IMR-90 (cell line): ENCODE data around the gene RAI14. TPM values are rescaled to one million over a fixed set of nuclear protein-coding genes. Genes with fewer than 3 reads are reported as not detected.

Experiments
- ATAC-seq: fragments of 200-7000 bp; cut with Tn5 transposase; 2 replicates; pipeline ENCODE4 v1.9.1; 2020; ENCODE audit warnings: low read depth, mild to moderate bottlenecking, moderate library complexity
- BruUV-seq: library from RNA; stranded (reverse); fragments of 400-500 nt; replicated peaks from 2 replicates; lab custom pipeline; 2021; lab: Mats Ljungman, UMichigan
- CTCF ChIA-PET: fragments of 300-600 bp; formaldehyde crosslinking; extraction: SDS; loops from one replicate; lab custom pipeline; 2021; ENCODE audit warnings: antibody characterized with exemption; lab: Yijun Ruan, JAX
- POLR2A ChIA-PET: fragments of 300-600 bp; sonication (Branson Sonifier 250); formaldehyde crosslinking; loops from one replicate; lab custom pipeline; 2022; ENCODE audit warnings: antibody characterized with exemption; ENCODE audit not compliant: unreplicated experiment; lab: Charles Lee
- DNase-seq: peaks from one replicate; pipeline ENCODE4 v3.0.0; 2013
- H2AFZ ChIP-seq: replicated peaks from 2 replicates; pipeline ENCODE3; 2013; ENCODE audit warnings: low read length, mild to moderate bottlenecking; ENCODE audit not compliant: poor library complexity
- H2AK5ac ChIP-seq: 2 replicates; pipeline ENCODE4 v1.6.1; 2013; ENCODE audit warnings: low read depth, low read length, inconsistent platforms
- H2AK9ac ChIP-seq: replicated peaks from 2 replicates; pipeline ENCODE3; 2013; ENCODE audit warnings: mild to moderate bottlenecking, low read depth, low read length, moderate library complexity; ENCODE audit not compliant: poor library complexity
- H2BK120ac ChIP-seq: 2 replicates; pipeline ENCODE4 v1.6.1; 2013; ENCODE audit warnings: low read depth, low read length, inconsistent platforms
- H2BK15ac ChIP-seq: 3 replicates; pipeline ENCODE4 v1.6.1; 2013; ENCODE audit warnings: low read depth, low read length, inconsistent platforms
- H2BK20ac ChIP-seq: 2 replicates; pipeline ENCODE4 v1.6.1; 2013; ENCODE audit warnings: low read depth, mild to moderate bottlenecking, inconsistent platforms, low read length, moderate library complexity
- H2BK5ac ChIP-seq: 2 replicates; pipeline ENCODE4 v1.6.1; 2013; ENCODE audit warnings: mild to moderate bottlenecking, low read depth, low read length, inconsistent platforms; ENCODE audit not compliant: poor library complexity, severe bottlenecking
- H3K14ac ChIP-seq: replicated peaks from 2 replicates; pipeline ENCODE4 v1.6.1; 2013; ENCODE audit warnings: low read depth, low read length, inconsistent platforms
- H3K18ac ChIP-seq: 2 replicates; pipeline ENCODE4 v1.6.1; 2013; ENCODE audit warnings: low read depth, low read length, control low read depth
- H3K23ac ChIP-seq: 2 replicates; pipeline ENCODE4 v1.6.1; 2013; ENCODE audit warnings: low read depth, low read length, inconsistent platforms
- H3K27ac ChIP-seq: 2 replicates; pipeline ENCODE4 v1.5.1; 2013; ENCODE audit warnings: mild to moderate bottlenecking, control low read depth, low read length; ENCODE audit not compliant: insufficient read depth
- H3K27me3 ChIP-seq: 2 replicates; pipeline ENCODE4 v1.6.1; 2013; ENCODE audit warnings: low read length; ENCODE audit not compliant: control insufficient read depth, insufficient read depth
- H3K36me3 ChIP-seq: 2 replicates; pipeline ENCODE4 v1.6.1; 2013; ENCODE audit warnings: low read length, mixed read lengths; ENCODE audit not compliant: control insufficient read depth, insufficient read depth
- H3K4ac ChIP-seq: 2 replicates; pipeline ENCODE4 v1.6.1; 2013; ENCODE audit warnings: low read depth, low read length, inconsistent platforms
- H3K4me1 ChIP-seq: 2 replicates; pipeline ENCODE4 v1.6.1; 2013; ENCODE audit warnings: low read length, mixed read lengths; ENCODE audit not compliant: control insufficient read depth, insufficient read depth
- H3K4me2 ChIP-seq: 2 replicates; pipeline ENCODE4 v1.6.1; 2013; ENCODE audit warnings: low read depth, mild to moderate bottlenecking, control low read depth, low read length, moderate library complexity
- H3K4me3 ChIP-seq: 2 replicates; pipeline ENCODE4 v1.5.1; 2013; ENCODE audit warnings: low read depth, mild to moderate bottlenecking, control low read depth, low read length, moderate library complexity; ENCODE audit not compliant: insufficient read depth
- H3K56ac ChIP-seq: 2 replicates; pipeline ENCODE4 v1.6.1; 2013; ENCODE audit warnings: low read length, inconsistent platforms; ENCODE audit not compliant: insufficient read depth; ENCODE audit errors: extremely low read depth
- H3K79me1 ChIP-seq, 2 experiments: 2 replicates each; pipeline ENCODE4 v1.6.1; 2013; ENCODE audit warnings: low read length in 2 of 2, inconsistent platforms in 1 of 2, low read depth in 1 of 2
- H3K9ac ChIP-seq: 2 replicates; pipeline ENCODE4 v1.6.1; 2013; ENCODE audit warnings: low read depth, low read length, control low read depth
- H3K9me1 ChIP-seq: 2 replicates; pipeline ENCODE4 v1.6.1; 2013; ENCODE audit warnings: low read length, inconsistent platforms; ENCODE audit not compliant: insufficient read depth
- H3K9me3 ChIP-seq: 2 replicates; pipeline ENCODE4 v1.6.1; 2013; ENCODE audit warnings: low read length; ENCODE audit not compliant: control insufficient read depth, insufficient read depth
- H4K20me1 ChIP-seq: 2 replicates; pipeline ENCODE4 v1.6.1; 2013; ENCODE audit warnings: low read length, inconsistent platforms; ENCODE audit not compliant: insufficient read depth
- H4K5ac ChIP-seq: 2 replicates; pipeline ENCODE4 v1.6.1; 2013; ENCODE audit warnings: mild to moderate bottlenecking, low read depth, low read length, control low read depth
- H4K8ac ChIP-seq, 2 experiments: 2 replicates each; pipeline ENCODE4 v1.6.1; 2013; ENCODE audit warnings: low read depth in 2 of 2, low read length in 2 of 2, control low read depth in 1 of 2, inconsistent platforms in 1 of 2
- H4K91ac ChIP-seq: 2 replicates; pipeline ENCODE4 v1.6.1; 2013; ENCODE audit warnings: low read depth, low read length, inconsistent platforms; ENCODE audit not compliant: insufficient read depth
- BHLHE40 ChIP-seq: fragments of 150-350 bp; IDR thresholded peaks from 2 replicates; pipeline ENCODE4 v1.6.1; 2016; ENCODE audit warnings: mild to moderate bottlenecking, low read depth, low read length
- CEBPB ChIP-seq: IDR thresholded peaks from 2 replicates; pipeline ENCODE4 v1.6.1; 2012; ENCODE audit warnings: low read depth, low read length, improper control_type of control experiment
- CHD1 ChIP-seq: IDR thresholded peaks from 2 replicates; pipeline ENCODE4 v1.6.1; 2012; ENCODE audit warnings: low read depth, low read length, improper control_type of control experiment
- CTCF ChIP-seq: conservative IDR thresholded peaks from 2 replicates; pipeline ENCODE4 v1.5.1; 2012; ENCODE audit warnings: mild to moderate bottlenecking, low read depth, low read length, improper control_type of control experiment
- ELK1 ChIP-seq: fragments of 150-350 bp; IDR thresholded peaks from 2 replicates; pipeline ENCODE4 v1.6.1; 2016; ENCODE audit warnings: low read depth, mild to moderate bottlenecking, low read length, moderate library complexity, borderline replicate concordance
- FOS ChIP-seq: fragments of 150-350 bp; IDR thresholded peaks from 2 replicates; pipeline ENCODE4 v1.6.1; 2016; ENCODE audit warnings: low read depth, low read length
- MAFK ChIP-seq: IDR thresholded peaks from 2 replicates; pipeline ENCODE4 v1.6.1; 2012; ENCODE audit warnings: low read depth, low read length, improper control_type of control experiment
- MAZ ChIP-seq: IDR thresholded peaks from 2 replicates; pipeline ENCODE4 v1.6.1; 2012; ENCODE audit warnings: low read depth, mild to moderate bottlenecking, low read length, improper control_type of control experiment, moderate library complexity, borderline replicate concordance
- MXI1 ChIP-seq: IDR thresholded peaks from 2 replicates; pipeline ENCODE4 v1.6.1; 2012; ENCODE audit warnings: low read depth, mild to moderate bottlenecking, low read length, moderate library complexity, borderline replicate concordance
- NFE2L2 ChIP-seq: fragments of 150-350 bp; IDR thresholded peaks from 2 replicates; pipeline ENCODE4 v1.6.1; 2016; ENCODE audit warnings: low read depth, mild to moderate bottlenecking, low read length
- POLR2A ChIP-seq: IDR thresholded peaks from 2 replicates; pipeline ENCODE4 v1.6.1; 2012; ENCODE audit warnings: mild to moderate bottlenecking, low read depth, low read length
- RAD21 ChIP-seq: IDR thresholded peaks from 2 replicates; pipeline ENCODE4 v1.6.1; 2012; ENCODE audit warnings: low read length, improper control_type of control experiment
- RCOR1 ChIP-seq: IDR thresholded peaks from 2 replicates; pipeline ENCODE4 v1.6.1; 2012; ENCODE audit warnings: mild to moderate bottlenecking, low read length, improper control_type of control experiment; ENCODE audit not compliant: insufficient replicate concordance
- RFX5 ChIP-seq: IDR thresholded peaks from 2 replicates; pipeline ENCODE4 v1.8.0; 2012; ENCODE audit warnings: low read depth, mild to moderate bottlenecking, low read length, moderate library complexity
- SMC3 ChIP-seq: fragments of 150-350 bp; IDR thresholded peaks from 2 replicates; pipeline ENCODE4 v1.6.1; 2016; ENCODE audit warnings: low read depth, mild to moderate bottlenecking, antibody characterized with exemption, low read length, moderate library complexity
- USF2 ChIP-seq: fragments of 150-350 bp; IDR thresholded peaks from 2 replicates; pipeline ENCODE4 v1.6.1; 2017; ENCODE audit warnings: mild to moderate bottlenecking, antibody characterized with exemption, low read length, low read depth
- WGBS, 2 experiments: methylation state at CpG; one replicate each; pipeline versions ENCODE4 v1.1.5 to v1.1.7; 2013; ENCODE audit warnings: missing lambda C conversion rate in 2 of 2; ENCODE audit not compliant: insufficient read length in 1 of 2; ENCODE audit errors: extremely low coverage in 2 of 2; 5-methylcytosine and 5-hydroxymethylcytosine counted together
- dilution Hi-C: fragments of 300-500 bp; cut with HindIII; formaldehyde crosslinking; loops from one replicate; pipeline ENCODE4 v1.14.3; 2018; ENCODE audit warnings: low sequenced_read_pairs; ENCODE audit not compliant: unreplicated experiment
- in situ Hi-C: fragments of 300-500 bp; cut with MboI; formaldehyde crosslinking; loops from 3 replicates; pipeline ENCODE4 v1.14.3; 2019; ENCODE audit warnings: low sequenced_read_pairs, inconsistent platforms, mixed read lengths
- intact Hi-C: fragments of 100-400 bp; cut with micrococcal nuclease; formaldehyde crosslinking; loops from 2 replicates; pipeline ENCODE4 v1.10.0; 2022
- polyA plus RNA-seq, 3 experiments: library from polyadenylated mRNA; depleted of rRNA; stranded (reverse); fragments of >200 nt; gene quantifications; 2 replicates each; pipeline ENCODE4 v1.2.3, GENCODE V29; 2012; ENCODE audit warnings: low replicate concordance in 1 of 3
- total RNA-seq: library from RNA; depleted of rRNA; stranded (reverse); fragments of >200 nt; gene quantifications from 2 replicates; pipeline ENCODE4 v1.2.3, GENCODE V29; 2012

The RAI14 gene
- total and polyA plus RNA-seq, 2 of the 4 experiments (the other 2 are of a cell fraction): 221 to 267 TPM

GRCh38 chr5:34767180-34767579, 111.1 kb downstream of the RAI14 start:
- peaks cover 78% of the 10 kb centered on the region for H4K20me1 ChIP-seq
- POLR2A ChIA-PET: no interaction called here
- dilution Hi-C loops: no loop called here

More at GRCh38 chr5:34767180-34767579, 111.1 kb downstream of the RAI14 start:
- no peak overlapping the region for H2AFZ ChIP-seq
- H2AK5ac ChIP-seq: no peak overlapping the region
- no peak for ATAC-seq
- H3K23ac ChIP-seq: no peak overlapping the region
- H3K14ac ChIP-seq: no peak overlapping the region
- peaks cover 13% of the 10 kb centered on the region for H3K4me1 ChIP-seq
- no peak overlapping the region for H4K8ac ChIP-seq
- no peak overlapping the region for H2BK5ac ChIP-seq
- no peak overlapping the region for H2BK20ac ChIP-seq
- no peaks in the 10 kb centered on the region for H3K27me3 ChIP-seq
- no peak overlapping the region for H3K9ac ChIP-seq
- H3K4me2 ChIP-seq: no peak overlapping the region
- no peak overlapping the region for H4K5ac ChIP-seq
- no TSS peak for BruUV-seq
- no peak overlapping the region for H4K91ac ChIP-seq
- no peak overlapping the region for H3K18ac ChIP-seq
- peaks cover 32% of the 10 kb centered on the region for H3K36me3 ChIP-seq
- H3K79me1 ChIP-seq: peaks cover 32 to 87% of the 10 kb centered on the region in 2 experiments
- no peak overlapping the region for H2BK15ac ChIP-seq
- CTCF ChIA-PET: no interaction called here
- no peak overlapping the region for H3K4ac ChIP-seq
- H3K56ac ChIP-seq: no peak overlapping the region
- H2BK120ac ChIP-seq: no peak overlapping the region
- H3K9me3 ChIP-seq: no peaks in the 10 kb centered on the region
- H2AK9ac ChIP-seq: no peak overlapping the region
- in situ Hi-C loops: no loop called here
- no peak overlapping the region for H3K4me3 ChIP-seq
- WGBS, 2 experiments: 94% methylated on average over 4 of the region's 7 CpGs; no CpG with 5 or more reads in 1 of the 2 experiments
- TF ChIP-seq RAD21 (no peak), MAFK (no peak), CHD1 (no peak), USF2 (no peak), POLR2A (no peak), NFE2L2 (no peak), RFX5 (no peak), MAZ (no peak), CEBPB (no peak), ELK1 (no peak), RCOR1 (no peak), CTCF (no peak), BHLHE40 (no peak), SMC3 (no peak), MXI1 (no peak), FOS (no peak)
- H3K27ac ChIP-seq: no peak overlapping the region; the same call in 1 of the 2 replicates
- intact Hi-C loops: loop anchor here (10.0 kb wide), 1 partner anchor 282 kb away; no protein-coding TSS in a partner anchor
- peaks cover 18% of the 10 kb centered on the region for H3K9me1 ChIP-seq
- no peak for DNase-seq
